Upper lobe of right lung (tissue), 1 donor: ENCODE data around the gene AUNIP. TPM values are rescaled to one million over a fixed set of nuclear protein-coding genes. Genes with fewer than 3 reads are reported as not detected.

Experiments used
- ATAC-seq: fragments of 200-7000 bp; cut with Tn5 transposase; one replicate; pipeline ENCODE4 v1.9.1; 2020; ENCODE audit warnings: mild to moderate bottlenecking, moderate library complexity
- DNase-seq: peaks from one replicate; pipeline ENCODE4 v3.0.0-alpha.2; 2020
- H3K27ac ChIP-seq: fragments of 200-600 bp; one replicate; pipeline ENCODE4 v1.8.0; 2022
- H3K27me3 ChIP-seq: fragments of 200-600 bp; one replicate; pipeline ENCODE4 v1.8.0; 2022; ENCODE audit warnings: mild to moderate bottlenecking
- H3K36me3 ChIP-seq: fragments of 200-600 bp; one replicate; pipeline ENCODE4 v1.8.0; 2022
- H3K4me1 ChIP-seq: fragments of 200-600 bp; one replicate; pipeline ENCODE4 v1.8.0; 2022
- H3K4me3 ChIP-seq: fragments of 200-600 bp; one replicate; pipeline ENCODE4 v1.8.0; 2022; ENCODE audit warnings: mild to moderate bottlenecking
- H3K9me3 ChIP-seq: fragments of 200-600 bp; one replicate; pipeline ENCODE4 v1.8.0; 2022
- intact Hi-C: fragments of 100-400 bp; cut with DNase I; formaldehyde crosslinking; loops from one replicate; pipeline ENCODE4 v1.11.0; 2022
- total RNA-seq: library from RNA; stranded (reverse); fragmentation: NEBNext Ultra II Directional; extraction: Animal tissue kit (Norgen Biotek cat#: 25700); gene quantifications from one replicate; pipeline ENCODE4 v1.2.1, GENCODE V29; 2021
- TF ChIP-seq, protein P1 (sequence below): fragments of 200-600 bp; IDR thresholded peaks from one replicate; pipeline ENCODE4 v1.8.0; 2022; ENCODE audit warnings: antibody characterized with exemption
- donor health status: DM: no; HTN: yes; CAD: no; lungs with severe emphysema.

AUNIP gene
- total RNA-seq, 1 donor from 2014 or later: not detected

DNA sequence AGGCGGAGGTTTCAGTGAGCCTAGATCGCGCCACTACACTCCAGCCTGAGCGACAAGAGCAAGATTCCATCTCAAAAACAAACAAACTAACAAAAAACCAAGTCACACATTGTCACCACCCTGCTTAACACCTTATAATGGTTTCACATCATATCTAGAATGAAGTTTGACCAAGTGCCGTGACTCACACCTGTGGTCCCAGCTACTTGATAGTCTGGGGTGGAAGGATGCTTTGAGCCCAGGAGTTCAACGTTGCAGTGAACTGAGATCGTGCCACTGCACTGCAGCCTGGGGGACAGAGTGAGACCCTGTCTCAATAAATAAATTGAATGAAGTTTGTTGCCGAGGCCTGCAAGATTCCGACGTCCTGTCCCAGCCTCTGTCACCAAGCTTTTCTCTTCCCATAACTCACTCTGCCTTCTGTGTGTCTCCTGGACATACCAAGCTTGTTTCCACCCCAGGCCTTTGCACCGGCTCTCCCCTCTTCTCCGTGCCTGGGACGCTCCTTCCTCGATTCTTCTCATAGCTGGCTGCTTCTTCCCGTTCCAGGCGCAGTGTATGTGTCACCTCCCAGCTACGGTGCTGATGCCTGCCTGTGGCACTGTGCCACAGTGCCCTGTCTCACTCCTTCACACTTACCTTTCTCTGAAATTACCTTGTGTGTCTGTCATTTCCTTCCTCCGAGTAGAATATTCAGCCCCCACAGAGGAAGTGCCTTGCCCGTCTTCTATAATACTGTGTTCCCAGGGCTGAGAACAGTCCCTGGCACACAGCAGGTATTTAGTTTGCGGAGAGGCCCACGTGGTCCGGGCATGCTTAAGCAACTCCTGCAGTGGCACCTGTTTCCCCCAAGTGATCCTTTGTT, 63.1 kb downstream of the AUNIP start:
- TF ChIP-seq, protein P1, sequence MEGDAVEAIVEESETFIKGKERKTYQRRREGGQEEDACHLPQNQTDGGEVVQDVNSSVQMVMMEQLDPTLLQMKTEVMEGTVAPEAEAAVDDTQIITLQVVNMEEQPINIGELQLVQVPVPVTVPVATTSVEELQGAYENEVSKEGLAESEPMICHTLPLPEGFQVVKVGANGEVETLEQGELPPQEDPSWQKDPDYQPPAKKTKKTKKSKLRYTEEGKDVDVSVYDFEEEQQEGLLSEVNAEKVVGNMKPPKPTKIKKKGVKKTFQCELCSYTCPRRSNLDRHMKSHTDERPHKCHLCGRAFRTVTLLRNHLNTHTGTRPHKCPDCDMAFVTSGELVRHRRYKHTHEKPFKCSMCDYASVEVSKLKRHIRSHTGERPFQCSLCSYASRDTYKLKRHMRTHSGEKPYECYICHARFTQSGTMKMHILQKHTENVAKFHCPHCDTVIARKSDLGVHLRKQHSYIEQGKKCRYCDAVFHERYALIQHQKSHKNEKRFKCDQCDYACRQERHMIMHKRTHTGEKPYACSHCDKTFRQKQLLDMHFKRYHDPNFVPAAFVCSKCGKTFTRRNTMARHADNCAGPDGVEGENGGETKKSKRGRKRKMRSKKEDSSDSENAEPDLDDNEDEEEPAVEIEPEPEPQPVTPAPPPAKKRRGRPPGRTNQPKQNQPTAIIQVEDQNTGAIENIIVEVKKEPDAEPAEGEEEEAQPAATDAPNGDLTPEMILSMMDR: no peak
- peak overlapping the region; percentile 14 for H3K4me3 ChIP-seq
- no peaks in the 10 kb centered on the region for H3K27me3 ChIP-seq
- peaks cover 32% of the 10 kb centered on the region for H3K4me1 ChIP-seq
- DNase-seq (peak; percentile 82), ATAC-seq (peak; percentile 61)
- H3K27ac ChIP-seq: peak overlapping the region; percentile 44
- H3K36me3 ChIP-seq: no peaks in the 10 kb centered on the region
- intact Hi-C loops: loop anchor here (10.0 kb wide), 1 partner anchor 181 kb away; the partner anchor contains the start of gene MAN1C1
- no peaks in the 10 kb centered on the region for H3K9me3 ChIP-seq

DNA sequence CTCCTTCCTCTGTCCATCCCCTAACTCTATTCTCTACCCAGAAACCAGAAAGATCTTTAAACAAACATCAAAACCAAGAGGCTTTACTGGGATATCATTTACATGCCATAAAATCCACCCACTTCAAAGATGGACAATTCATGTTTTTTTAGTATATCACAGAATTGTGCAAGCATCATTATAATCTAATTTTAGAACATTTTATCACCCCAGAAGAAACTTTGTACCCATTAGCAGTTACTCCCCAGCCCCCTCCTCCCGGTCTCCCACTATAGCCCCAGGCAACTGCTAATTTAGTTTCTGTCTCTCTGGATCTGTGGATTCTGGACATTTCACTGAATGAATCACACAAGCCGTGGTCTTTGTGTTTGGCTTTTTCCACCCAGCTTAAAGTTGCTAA, 64.0 kb downstream of the AUNIP start:
- Histone ChIP-seq H3K27me3 (no peaks in the 10 kb centered on the region), H3K4me3 (no peak overlapping the region), H3K36me3 (no peaks in the 10 kb centered on the region), H3K4me1 (peaks cover 26% of the 10 kb centered on the region), H3K9me3 (no peaks in the 10 kb centered on the region), H3K27ac (no peak overlapping the region)
- no peak for DNase-seq
- ATAC-seq: no peak
- TF ChIP-seq, protein P1: no peak
- intact Hi-C loops: loop anchor here (10.0 kb wide), 1 partner anchor 180 kb away; the partner anchor contains the start of gene MAN1C1

DNA sequence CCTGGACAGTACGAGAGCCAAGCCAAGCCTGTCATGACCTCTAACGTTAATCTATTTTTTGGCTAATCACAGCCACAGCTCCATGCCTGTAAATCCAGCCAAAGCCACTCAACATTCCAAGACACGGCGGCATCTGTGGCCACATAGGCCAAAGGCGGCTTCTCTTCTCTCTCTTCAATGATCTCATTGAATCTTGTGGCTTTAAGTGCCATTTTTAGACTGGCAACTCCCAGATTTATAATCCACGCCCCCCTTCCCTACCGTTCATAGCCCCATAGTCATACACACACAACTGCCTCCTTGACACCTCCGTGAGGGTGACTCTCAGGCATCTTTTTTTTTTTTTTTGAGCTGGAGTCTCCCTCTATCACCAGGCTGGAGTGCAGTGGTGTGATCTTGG, 64.9 kb downstream of the AUNIP start:
- Histone ChIP-seq H3K4me3 (no peak overlapping the region), H3K4me1 (peaks cover 21% of the 10 kb centered on the region), H3K9me3 (no peaks in the 10 kb centered on the region), H3K27me3 (no peaks in the 10 kb centered on the region), H3K27ac (no peak overlapping the region), H3K36me3 (no peaks in the 10 kb centered on the region)
- ATAC-seq: peak; percentile 6
- DNase-seq: no peak
- intact Hi-C loops: loop anchor here (10.0 kb wide), 1 partner anchor 180 kb away; the partner anchor contains the start of gene MAN1C1
- TF ChIP-seq, protein P1: no peak

DNA sequence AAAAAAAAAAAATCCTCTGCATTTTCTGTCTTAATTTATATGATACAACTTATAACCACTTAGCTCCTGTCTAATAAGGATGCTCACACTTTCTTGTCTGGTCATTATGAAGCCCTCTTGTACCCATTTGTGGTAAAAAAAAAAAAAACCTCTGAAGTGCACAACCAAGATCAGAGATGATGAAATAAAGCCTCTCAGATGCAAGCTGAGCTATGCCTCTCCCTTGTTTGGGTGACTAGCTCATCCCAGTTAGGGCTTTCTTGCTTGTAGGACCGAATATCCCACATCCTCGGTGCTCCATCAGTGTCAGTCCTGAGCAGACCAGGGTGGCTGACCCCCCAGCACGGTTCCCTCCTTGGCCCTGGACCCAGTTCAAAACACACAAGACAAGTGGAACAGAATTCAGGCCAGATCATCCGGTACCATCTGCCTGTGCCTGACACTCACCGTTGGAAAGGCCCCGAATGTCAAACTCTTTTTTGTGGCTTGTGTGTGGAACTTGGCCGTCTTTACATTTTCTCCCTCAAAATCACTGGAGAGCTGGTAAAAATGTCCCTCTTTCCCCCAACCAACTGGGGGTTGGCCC, 65.6 kb downstream of the AUNIP start:
- ATAC-seq: no peak
- H3K4me1 ChIP-seq: peaks cover 15% of the 10 kb centered on the region
- no peak overlapping the region for H3K27ac ChIP-seq
- no peak for DNase-seq
- no peak overlapping the region for H3K4me3 ChIP-seq
- TF ChIP-seq, protein P1: no peak
- no peaks in the 10 kb centered on the region for H3K27me3 ChIP-seq
- H3K36me3 ChIP-seq: no peaks in the 10 kb centered on the region
- no peaks in the 10 kb centered on the region for H3K9me3 ChIP-seq
- intact Hi-C loops: loop anchor here (10.0 kb wide), 1 partner anchor 179 kb away; the partner anchor contains the start of gene MAN1C1

DNA sequence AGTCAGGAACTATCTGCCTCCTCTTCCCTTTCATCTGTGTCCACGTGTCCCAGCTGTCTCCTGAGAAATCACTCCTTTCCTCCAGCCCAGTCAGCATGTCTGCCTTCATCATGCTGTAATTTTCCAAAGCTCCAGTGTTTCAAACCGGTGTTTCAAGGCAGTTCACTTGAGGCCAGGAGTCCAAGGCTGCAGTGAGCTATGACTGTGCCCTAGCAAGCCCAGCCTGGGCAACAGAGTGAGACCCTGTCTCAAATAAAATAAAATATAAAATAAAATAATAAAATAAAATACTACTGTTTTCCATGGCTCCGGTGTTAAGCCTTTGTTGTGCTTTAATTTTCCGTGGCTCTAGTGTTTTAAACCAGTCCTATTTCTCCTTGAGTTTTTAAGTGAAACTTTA, 67.1 kb downstream of the AUNIP start:
- Histone ChIP-seq H3K27ac (no peak overlapping the region), H3K9me3 (no peaks in the 10 kb centered on the region), H3K4me1 (peaks cover 5% of the 10 kb centered on the region), H3K4me3 (no peak overlapping the region), H3K36me3 (peaks cover 2% of the 10 kb centered on the region), H3K27me3 (no peaks in the 10 kb centered on the region)
- DNase-seq (no peak), ATAC-seq (no peak)
- intact Hi-C loops: loop anchor here (10.0 kb wide), 1 partner anchor 177 kb away; the partner anchor contains the start of gene MAN1C1
- TF ChIP-seq, protein P1: no peak
